OCI-LY7 (cell line): ENCODE results near the gene SLC25A30. TPM values are rescaled to one million over a fixed set of nuclear protein-coding genes. Genes with fewer than 3 reads are reported as not detected.
A peak's percentile ranks its signal among the peaks of the same experiment; 100 is the strongest.

Source experiments
- BruUV-seq: library from RNA; stranded (reverse); fragments of 400-500 nt; replicated peaks from 2 replicates; lab custom pipeline; 2021; lab: Mats Ljungman, UMichigan
- CTCF ChIA-PET: fragments of 300-600 bp; sonication (Branson Sonifier 250); formaldehyde crosslinking; loops from one replicate; lab custom pipeline; 2022; ENCODE audit warnings: antibody characterized with exemption; ENCODE audit not compliant: unreplicated experiment; lab: Charles Lee
- POLR2A ChIA-PET: fragments of 300-600 bp; sonication (Branson Sonifier 250); formaldehyde crosslinking; loops from one replicate; lab custom pipeline; 2022; ENCODE audit warnings: antibody characterized with exemption; lab: Charles Lee
- DNase-seq: peaks from one replicate; pipeline ENCODE4 v3.0.0-alpha.2; 2015; ENCODE audit warnings: low spot score
- H2AFZ ChIP-seq: fragments of 200-600 bp; sonication (generic), shearing (Covaris generic); 2 replicates; pipeline ENCODE4 v1.6.1; 2014; ENCODE audit warnings: mild to moderate bottlenecking, antibody characterized with exemption, low read length, moderate library complexity
- H3K27ac ChIP-seq: fragments of 200-600 bp; sonication (generic); 2 replicates; pipeline ENCODE4 v1.5.1; 2014; ENCODE audit warnings: mixed run types, low read depth, mild to moderate bottlenecking, moderate library complexity, low read length, inconsistent platforms; ENCODE audit not compliant: poor library complexity, severe bottlenecking
- H3K36me3 ChIP-seq: fragments of 200-600 bp; sonication (generic); 2 replicates; pipeline ENCODE4 v1.6.1; 2014; ENCODE audit warnings: mild to moderate bottlenecking, antibody characterized with exemption, low read length, moderate library complexity, mixed read lengths; ENCODE audit not compliant: insufficient read depth
- H3K4me1 ChIP-seq: fragments of 200-600 bp; sonication (generic); 2 replicates; pipeline ENCODE4 v1.5.1; 2014; ENCODE audit warnings: mild to moderate bottlenecking, low read length; ENCODE audit not compliant: insufficient read depth, poor library complexity, severe bottlenecking
- H3K4me2 ChIP-seq: fragments of 200-600 bp; sonication (generic); 2 replicates; pipeline ENCODE4 v1.6.1; 2014; ENCODE audit warnings: mild to moderate bottlenecking, low read length
- H3K4me3 ChIP-seq: fragments of 200-600 bp; sonication (generic); 2 replicates; pipeline ENCODE4 v1.5.1; 2014; ENCODE audit warnings: mild to moderate bottlenecking, low read depth, low read length; ENCODE audit not compliant: poor library complexity, severe bottlenecking
- H3K79me2 ChIP-seq: fragments of 200-600 bp; sonication (generic); 2 replicates; pipeline ENCODE4 v1.6.1; 2016; ENCODE audit warnings: low read depth, mild to moderate bottlenecking, low read length, moderate library complexity, mixed read lengths; ENCODE audit not compliant: insufficient read depth
- H3K9me2 ChIP-seq: fragments of 200-600 bp; sonication (generic); 2 replicates; pipeline ENCODE4 v1.6.1; 2016; ENCODE audit warnings: mild to moderate bottlenecking, low read length, mixed read lengths; ENCODE audit not compliant: insufficient read depth
- H3K9me3 ChIP-seq: fragments of 200-600 bp; sonication (generic); 2 replicates; pipeline ENCODE4 v1.6.1; 2014; ENCODE audit warnings: mild to moderate bottlenecking, mixed run types, low read length, mixed read lengths
- H4K20me1 ChIP-seq: fragments of 200-600 bp; sonication (generic); 2 replicates; pipeline ENCODE4 v1.6.1; 2014; ENCODE audit warnings: mild to moderate bottlenecking, antibody characterized with exemption, low read length, moderate library complexity, mixed read lengths; ENCODE audit not compliant: insufficient read depth
- CTCF ChIP-seq: fragments of 200-600 bp; sonication (generic); conservative IDR thresholded peaks from 2 replicates; pipeline ENCODE4 v1.5.1; 2014; ENCODE audit warnings: mild to moderate bottlenecking, antibody characterized with exemption, low read length, moderate library complexity, mixed read lengths
- EZH2phosphoT487 ChIP-seq: fragments of 200-600 bp; sonication (generic); IDR thresholded peaks from 2 replicates; pipeline ENCODE4 v1.6.1; 2018; ENCODE audit warnings: low read depth, borderline replicate concordance, mild to moderate bottlenecking, mixed run types, antibody characterized with exemption, low read length, moderate library complexity, mixed read lengths
- intact Hi-C: fragments of 100-400 bp; cut with micrococcal nuclease; formaldehyde crosslinking; loops from one replicate; pipeline ENCODE4 v1.10.0; 2022; ENCODE audit not compliant: unreplicated experiment
- total RNA-seq, 2 experiments: library from RNA; depleted of rRNA in 1 of 2; stranded (reverse); fragments of >200 nt in 1 of 2; shearing (Covaris generic) in 1 of 2; gene quantifications; 2 replicates each; pipeline ENCODE4 v1.2.3, GENCODE V29; 2014 to 2022

Gene SLC25A30
- total RNA-seq, 2 experiments from 2014 or later = 0.78 to 1.5 TPM

- no peak for TF ChIP-seq CTCF
- TF ChIP-seq EZH2phosphoT487 = no peak
- H3K9me2 ChIP-seq = no peaks in the 10 kb centered on the region
- H3K4me2 ChIP-seq = no peak overlapping the region
- BruUV-seq = no TSS peak
- ChIA-PET CTCF (no interaction called here), POLR2A (no interaction called here)
- no peaks in the 10 kb centered on the region for H3K79me2 ChIP-seq
- no peak overlapping the region for H2AFZ ChIP-seq
- no peak overlapping the region for H3K4me3 ChIP-seq
- no peaks in the 10 kb centered on the region for H4K20me1 ChIP-seq
- intact Hi-C loops = no loop called here
- no peaks in the 10 kb centered on the region for H3K4me1 ChIP-seq
- DNase-seq = no peak
- peaks cover 15% of the 10 kb centered on the region for H3K9me3 ChIP-seq
- H3K36me3 ChIP-seq = peaks cover 34% of the 10 kb centered on the region
- H3K27ac ChIP-seq = no peak overlapping the region
Measured at GRCh38 chr13:45361596-45362206, 56.5 kb downstream of the SLC25A30 start.

- Histone ChIP-seq H3K36me3 (peaks cover 25% of the 10 kb centered on the region), H3K4me2 (no peak overlapping the region), H3K9me3 (no peaks in the 10 kb centered on the region), H3K4me3 (no peak overlapping the region), H4K20me1 (no peaks in the 10 kb centered on the region), H3K79me2 (0 out of 2 replicates have a peak, but pooled peaks cover 4% of the 10 kb centered on the region), H2AFZ (no peak overlapping the region), H3K27ac (no peak overlapping the region), H3K4me1 (peaks cover 12% of the 10 kb centered on the region), H3K9me2 (no peaks in the 10 kb centered on the region)
- TF ChIP-seq CTCF (no peak), EZH2phosphoT487 (no peak)
- ChIA-PET CTCF (no interaction called here), POLR2A (interaction anchor here (1.2 kb wide), 1 partner anchor 13 kb away, joined by 3 read pairs; no protein-coding TSS in a partner anchor)
- intact Hi-C loops = no loop called here
- BruUV-seq = no TSS peak
- no peak for DNase-seq
Measured at GRCh38 chr13:45356966-45357672, 61.1 kb downstream of the SLC25A30 start.

GRCh38 chr13:45353895-45354294 lies 64.3 kb downstream of the SLC25A30 start:
- Histone ChIP-seq H3K4me1 (peaks cover 12% of the 10 kb centered on the region), H3K36me3 (peaks cover 39% of the 10 kb centered on the region), H3K9me2 (no peaks in the 10 kb centered on the region), H3K4me2 (peak overlapping the region; percentile 16), H3K27ac (peak overlapping the region; percentile 29), H2AFZ (no peak overlapping the region), H3K79me2 (0 out of 2 replicates have a peak, but pooled peaks cover 4% of the 10 kb centered on the region), H4K20me1 (no peaks in the 10 kb centered on the region), H3K9me3 (no peaks in the 10 kb centered on the region), H3K4me3 (no peak overlapping the region)
- ChIA-PET POLR2A (interaction anchor here (0.5 to 2.5 kb wide), 4 partner anchors 11 to 650 kb away, joined by 3 to 13 read pairs (median 4); no protein-coding TSS in a partner anchor), CTCF (interaction anchor here (1.0 kb wide), 1 partner anchor 17 kb away, joined by 3 read pairs; no protein-coding TSS in a partner anchor)
- TF ChIP-seq EZH2phosphoT487 = no peak
- TF ChIP-seq CTCF = no peak
- BruUV-seq = no TSS peak
- intact Hi-C loops = no loop called here
- no peak for DNase-seq
